GM04503 (cell line): ENCODE measurements around the gene LAMTOR4.

Experiments
- DNase-seq: peaks from one replicate; pipeline ENCODE4 v3.0.0-alpha.2; 2012; ENCODE audit warnings: low read depth

Gene LAMTOR4

GRCh38 chr7:100148559-100149328 is at the start of gene LAMTOR4:
LAMTOR4 (plus strand) TSS chr7:100148918; CDS start chr7:100148973, 55 bp downstream.
- peak; percentile 91 for DNase-seq

- DNase-seq: no peak
Observed at GRCh38 chr7:100099452-100099851, 49.3 kb upstream of the LAMTOR4 start.

GRCh38 chr7:100100420-100101015 is 48.2 kb upstream of the LAMTOR4 start:
- peak; percentile 91 for DNase-seq

- DNase-seq: peak; percentile 89
Observed at GRCh38 chr7:100101016-100101862, 47.5 kb upstream of the LAMTOR4 start, which contains the start of the genes AP4M1 and MCM7. AP4M1 (plus strand) TSS chr7:100101643; CDS start chr7:100101715, 72 bp downstream. MCM7 (minus strand) TSS chr7:100101397; CDS start chr7:100101294, 103 bp downstream.

- peak; percentile 49 for DNase-seq
Observed at GRCh38 chr7:100102950-100103840, 45.5 kb upstream of the LAMTOR4 start.

- no peak for DNase-seq
Observed at GRCh38 chr7:100105534-100105933, 43.2 kb upstream of the LAMTOR4 start.

- DNase-seq: no peak
Observed at GRCh38 chr7:100106633-100107032, 42.1 kb upstream of the LAMTOR4 start.

GRCh38 chr7:100107125-100107737 is 41.5 kb upstream of the LAMTOR4 start:
- no peak for DNase-seq

- DNase-seq: no peak
Observed at GRCh38 chr7:100107890-100108289, 40.8 kb upstream of the LAMTOR4 start.

GRCh38 chr7:100109521-100110163 is 39.1 kb upstream of the LAMTOR4 start:
- DNase-seq: no peak

GRCh38 chr7:100111156-100111555 is 37.6 kb upstream of the LAMTOR4 start:
- DNase-seq: no peak

- DNase-seq: no peak
Observed at GRCh38 chr7:100111914-100112313, 36.8 kb upstream of the LAMTOR4 start.

GRCh38 chr7:100115026-100115425 is 33.7 kb upstream of the LAMTOR4 start:
- DNase-seq: no peak

- DNase-seq: no peak
Observed at GRCh38 chr7:100118388-100119071, 30.2 kb upstream of the LAMTOR4 start.

- DNase-seq: peak; percentile 77
Observed at GRCh38 chr7:100119072-100119969, 29.4 kb upstream of the LAMTOR4 start, which contains the start of the genes CNPY4 and TAF6. CNPY4 (plus strand) TSS chr7:100119634; CDS start chr7:100119745, 111 bp downstream. TAF6 (minus strand) TSS chr7:100119358; CDS start chr7:100114209, 5,149 bp downstream.

GRCh38 chr7:100119970-100120732 is 28.6 kb upstream of the LAMTOR4 start:
- DNase-seq: peak; percentile 29

GRCh38 chr7:100120733-100121036 is 28.0 kb upstream of the LAMTOR4 start:
- no peak for DNase-seq

- DNase-seq: no peak
Observed at GRCh38 chr7:100122067-100122466, 26.7 kb upstream of the LAMTOR4 start.
